BLaER1 treated with 17β-estradiol and CSF1 and Interleukin-3, amounts not matched to agents 10 nM and 100 nM (cell line): ENCODE data around the gene STK32C.

ENCODE experiments used
- H3K27ac ChIP-seq, 11 experiments: shearing (Covaris generic); formaldehyde crosslinking; 2 replicates each; pipeline ENCODE4 v1.8.1; 2022
- H3K27me3 ChIP-seq, 11 experiments: shearing (Covaris generic); formaldehyde crosslinking; 2 replicates each; pipeline ENCODE4 v1.8.1; 2022
- H3K36me3 ChIP-seq, 11 experiments: shearing (Covaris generic); formaldehyde crosslinking; 2 replicates each; pipeline ENCODE4 v1.8.1; 2022
- H3K4me1 ChIP-seq, 10 experiments: shearing (Covaris generic); formaldehyde crosslinking; 2 replicates each; pipeline ENCODE4 v1.8.1; 2022
- H3K4me2 ChIP-seq, 11 experiments: shearing (Covaris generic); formaldehyde crosslinking; 2 replicates each; pipeline ENCODE4 v1.8.1; 2022
- H3K4me3 ChIP-seq, 10 experiments: shearing (Covaris generic); formaldehyde crosslinking; 2 replicates each; pipeline ENCODE4 v1.8.1; 2022
- H3K9ac ChIP-seq, 11 experiments: shearing (Covaris generic); formaldehyde crosslinking; 2 replicates each; pipeline ENCODE4 v1.8.1; 2022
- H3K9me3 ChIP-seq, 11 experiments: shearing (Covaris generic); formaldehyde crosslinking; replicated peaks in 1 of 11; 2 replicates each; pipeline ENCODE4 v1.8.1; 2022
- H4K20me1 ChIP-seq, 11 experiments: shearing (Covaris generic); formaldehyde crosslinking; 2 replicates each; pipeline ENCODE4 v1.8.1; 2022
- Cebpa-rat ChIP-seq, 11 experiments: shearing (Covaris generic); IDR thresholded peaks; 2 replicates each; pipeline ENCODE4 v1.8.1; 2022

Gene STK32C

GRCh38 chr10:132328738-132329137, 21.0 kb upstream of the STK32C start:
- peaks cover 22 to 55% (median 39%) of the 10 kb centered on the region in 11 experiments; a peak in 17 of 22 replicates for H4K20me1 ChIP-seq
- H3K9me3 ChIP-seq: peaks cover 0 to 22% (median 4%) of the 10 kb centered on the region in 11 experiments; a peak in 12 of 22 replicates
- peaks cover 29 to 54% (median 47%) of the 10 kb centered on the region in 11 experiments for H3K36me3 ChIP-seq
- peaks cover 39 to 53% (median 42%) of the 10 kb centered on the region in 10 experiments for H3K4me1 ChIP-seq
- H3K4me3 ChIP-seq: peak overlapping the region in 6 of 10 experiments; percentile 62 to 89 (median 83); a peak in 6 of 20 replicates
- peak overlapping the region; percentile 84 to 99 (median 93) for H3K4me2 ChIP-seq
- peak overlapping the region in 2 of 11 experiments; percentile 18 to 89; a peak in 1 of 22 replicates for H3K27ac ChIP-seq
- H3K9ac ChIP-seq: peak overlapping the region in 7 of 11 experiments; percentile 29 to 90 (median 85); a peak in 7 of 22 replicates
- no peaks in the 10 kb centered on the region for H3K27me3 ChIP-seq
- no peak for TF ChIP-seq Cebpa-rat (IDR thresholded peaks at IDR 0.05)

GRCh38 chr10:132328106-132328505, 20.4 kb upstream of the STK32C start:
- H3K27ac ChIP-seq: 0 out of 22 replicates have a peak overlapping the region, but pooled peaks of 1 of the 11 experiments have one; percentile 89
- no peak for TF ChIP-seq Cebpa-rat (IDR thresholded peaks at IDR 0.05)
- H3K27me3 ChIP-seq: no peaks in the 10 kb centered on the region
- H3K4me3 ChIP-seq: no peak overlapping the region
- H3K36me3 ChIP-seq: peaks cover 35 to 60% (median 51%) of the 10 kb centered on the region in 11 experiments
- peak overlapping the region in 7 of 11 experiments; percentile 11 to 99 (median 93); a peak in 10 of 22 replicates for H3K4me2 ChIP-seq
- 0 out of 22 replicates have a peak overlapping the region, but pooled peaks of 1 of the 11 experiments have one; percentile 11 for H3K9ac ChIP-seq
- H3K9me3 ChIP-seq: peaks cover 0 to 22% (median 4%) of the 10 kb centered on the region in 11 experiments; a peak in 12 of 22 replicates
- peaks cover 35 to 53% (median 39%) of the 10 kb centered on the region in 10 experiments for H3K4me1 ChIP-seq
- peaks cover 22 to 62% (median 39%) of the 10 kb centered on the region in 11 experiments; a peak in 17 of 22 replicates for H4K20me1 ChIP-seq

DNA sequence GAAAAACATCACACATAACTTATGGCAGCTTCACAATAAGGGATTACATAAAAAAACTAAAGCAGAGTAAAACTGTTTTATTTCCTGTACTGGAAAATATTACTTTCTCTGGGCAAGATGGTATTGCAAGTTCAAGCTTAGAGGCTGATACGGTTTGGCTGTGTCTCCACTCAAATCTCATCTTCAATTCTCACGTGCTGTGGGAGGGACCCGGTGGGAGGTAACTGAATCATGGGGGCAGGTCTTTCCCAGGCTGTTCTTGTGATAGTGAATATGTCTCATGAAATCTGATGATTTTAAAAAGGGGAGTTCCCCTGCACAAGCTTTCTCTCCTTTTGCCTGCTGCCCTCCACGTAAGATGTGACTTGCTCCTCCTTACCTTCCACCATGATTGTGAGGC, 19.2 kb upstream of the STK32C start:
- no peak overlapping the region for H3K9ac ChIP-seq
- H3K27ac ChIP-seq: no peak overlapping the region
- peaks cover 0 to 22% (median 4%) of the 10 kb centered on the region in 11 experiments; a peak in 12 of 22 replicates for H3K9me3 ChIP-seq
- H3K27me3 ChIP-seq: no peaks in the 10 kb centered on the region
- peaks cover 22 to 64% (median 42%) of the 10 kb centered on the region in 11 experiments; a peak in 17 of 22 replicates for H4K20me1 ChIP-seq
- H3K4me3 ChIP-seq: no peak overlapping the region
- no peak for TF ChIP-seq Cebpa-rat (IDR thresholded peaks at IDR 0.05)
- H3K36me3 ChIP-seq: peaks cover 36 to 61% (median 51%) of the 10 kb centered on the region in 11 experiments
- H3K4me2 ChIP-seq: no peak overlapping the region
- peaks cover 28 to 55% (median 38%) of the 10 kb centered on the region in 10 experiments for H3K4me1 ChIP-seq

DNA sequence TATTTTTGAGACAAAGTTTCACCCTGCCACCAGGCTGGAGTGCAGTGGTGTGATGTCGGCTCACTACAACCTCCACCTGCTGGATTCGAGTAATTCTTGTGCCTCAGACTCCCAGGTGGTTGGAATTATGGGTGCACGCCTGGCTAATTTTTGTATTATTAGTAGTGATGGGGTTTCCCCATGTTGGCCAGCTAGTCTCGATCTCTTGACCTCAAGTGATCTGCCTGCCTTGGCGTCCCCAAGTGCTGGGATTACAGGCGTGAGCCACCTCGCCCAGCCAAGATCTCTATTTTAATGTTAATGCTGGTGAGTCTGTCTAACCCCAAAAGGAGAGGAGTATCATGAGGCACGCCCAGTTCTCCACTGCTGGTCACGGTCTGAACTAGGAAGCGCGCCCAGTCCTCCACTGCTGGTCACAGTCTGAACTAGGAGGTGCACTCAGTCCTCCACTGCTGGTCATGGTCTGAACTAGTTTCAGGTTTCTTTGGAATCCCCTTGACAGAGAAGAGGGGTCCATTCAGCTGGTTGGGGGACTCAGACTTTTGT, 18.7 kb upstream of the STK32C start:
- Histone ChIP-seq H3K27ac (no peak overlapping the region), H4K20me1 (peaks cover 22 to 64% (median 42%) of the 10 kb centered on the region in 11 experiments; a peak in 17 of 22 replicates), H3K4me1 (peaks cover 28 to 55% (median 39%) of the 10 kb centered on the region in 10 experiments), H3K4me3 (no peak overlapping the region), H3K9me3 (peaks cover 0 to 22% (median 4%) of the 10 kb centered on the region in 11 experiments; a peak in 12 of 22 replicates), H3K27me3 (no peaks in the 10 kb centered on the region), H3K36me3 (peaks cover 36 to 61% (median 51%) of the 10 kb centered on the region in 11 experiments), H3K9ac (no peak overlapping the region), H3K4me2 (no peak overlapping the region)
- TF ChIP-seq Cebpa-rat (IDR thresholded peaks at IDR 0.05): no peak

GRCh38 chr10:132324186-132324585, 16.4 kb upstream of the STK32C start:
- TF ChIP-seq Cebpa-rat (IDR thresholded peaks at IDR 0.05): no peak
- H3K4me1 ChIP-seq: peaks cover 10 to 69% (median 44%) of the 10 kb centered on the region in 10 experiments
- H3K4me2 ChIP-seq: peak overlapping the region in 1 of 11 experiments; percentile 21; a peak in 1 of 22 replicates
- no peak overlapping the region for H3K4me3 ChIP-seq
- H3K27ac ChIP-seq: no peak overlapping the region
- peaks cover 0 to 22% (median 4%) of the 10 kb centered on the region in 11 experiments; a peak in 12 of 22 replicates for H3K9me3 ChIP-seq
- H3K9ac ChIP-seq: no peak overlapping the region
- H4K20me1 ChIP-seq: peaks cover 9 to 55% (median 32%) of the 10 kb centered on the region in 11 experiments; a peak in 17 of 22 replicates
- H3K36me3 ChIP-seq: peaks cover 36 to 61% (median 51%) of the 10 kb centered on the region in 11 experiments
- H3K27me3 ChIP-seq: no peaks in the 10 kb centered on the region

DNA sequence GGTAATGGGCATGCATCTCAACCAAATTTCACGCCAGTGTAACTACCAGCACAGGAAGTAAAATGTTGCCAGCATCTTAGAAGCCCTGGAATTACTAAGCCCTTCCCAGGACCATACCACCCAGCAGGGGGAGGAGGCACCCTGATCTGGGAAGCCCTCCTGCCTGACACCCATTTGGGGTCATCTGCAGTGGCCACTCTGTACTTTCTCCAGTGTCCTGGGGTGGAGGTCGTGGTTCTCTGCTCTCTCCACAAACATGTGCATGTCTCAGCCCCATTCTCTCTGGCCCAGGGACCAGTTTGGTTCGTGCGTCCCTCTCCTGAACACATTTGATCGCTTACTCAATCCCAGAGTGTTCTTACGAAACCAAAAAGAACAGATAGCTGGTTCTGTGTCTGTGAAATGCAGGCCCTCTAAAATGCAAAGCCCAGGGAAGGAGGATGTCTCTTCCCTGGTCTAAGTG, 14.9 kb upstream of the STK32C start:
- Histone ChIP-seq H4K20me1 (peaks cover 0 to 39% (median 17%) of the 10 kb centered on the region in 11 experiments; a peak in 13 of 22 replicates), H3K27me3 (no peaks in the 10 kb centered on the region), H3K9me3 (peaks cover 0 to 18% (median 4%) of the 10 kb centered on the region in 11 experiments; a peak in 12 of 22 replicates), H3K9ac (no peak overlapping the region), H3K4me1 (peaks cover 0 to 61% (median 33%) of the 10 kb centered on the region in 10 experiments; a peak in 17 of 20 replicates), H3K4me2 (peak overlapping the region in 4 of 11 experiments; percentile 15 to 41 (median 20); a peak in 8 of 22 replicates), H3K4me3 (no peak overlapping the region), H3K36me3 (peaks cover 29 to 47% (median 39%) of the 10 kb centered on the region in 11 experiments), H3K27ac (peak overlapping the region in 2 of 11 experiments; percentile 30 to 88; a peak in 1 of 22 replicates)
- no peak for TF ChIP-seq Cebpa-rat (IDR thresholded peaks at IDR 0.05)

GRCh38 chr10:132321726-132322125, 14.0 kb upstream of the STK32C start:
- Histone ChIP-seq H4K20me1 (peaks cover 0 to 30% (median 8%) of the 10 kb centered on the region in 11 experiments; a peak in 8 of 22 replicates), H3K9ac (no peak overlapping the region), H3K27me3 (no peaks in the 10 kb centered on the region), H3K27ac (peak overlapping the region in 1 of 11 experiments; percentile 88; a peak in 1 of 22 replicates), H3K4me3 (no peak overlapping the region), H3K36me3 (peaks cover 22 to 38% (median 30%) of the 10 kb centered on the region in 11 experiments), H3K4me1 (peaks cover 0 to 60% (median 33%) of the 10 kb centered on the region in 10 experiments; a peak in 17 of 20 replicates), H3K4me2 (no peak overlapping the region; a peak in 1 of 22 replicates), H3K9me3 (peaks cover 0 to 11% (median 0%) of the 10 kb centered on the region in 11 experiments; a peak in 10 of 22 replicates)
- TF ChIP-seq Cebpa-rat (IDR thresholded peaks at IDR 0.05): no peak

DNA sequence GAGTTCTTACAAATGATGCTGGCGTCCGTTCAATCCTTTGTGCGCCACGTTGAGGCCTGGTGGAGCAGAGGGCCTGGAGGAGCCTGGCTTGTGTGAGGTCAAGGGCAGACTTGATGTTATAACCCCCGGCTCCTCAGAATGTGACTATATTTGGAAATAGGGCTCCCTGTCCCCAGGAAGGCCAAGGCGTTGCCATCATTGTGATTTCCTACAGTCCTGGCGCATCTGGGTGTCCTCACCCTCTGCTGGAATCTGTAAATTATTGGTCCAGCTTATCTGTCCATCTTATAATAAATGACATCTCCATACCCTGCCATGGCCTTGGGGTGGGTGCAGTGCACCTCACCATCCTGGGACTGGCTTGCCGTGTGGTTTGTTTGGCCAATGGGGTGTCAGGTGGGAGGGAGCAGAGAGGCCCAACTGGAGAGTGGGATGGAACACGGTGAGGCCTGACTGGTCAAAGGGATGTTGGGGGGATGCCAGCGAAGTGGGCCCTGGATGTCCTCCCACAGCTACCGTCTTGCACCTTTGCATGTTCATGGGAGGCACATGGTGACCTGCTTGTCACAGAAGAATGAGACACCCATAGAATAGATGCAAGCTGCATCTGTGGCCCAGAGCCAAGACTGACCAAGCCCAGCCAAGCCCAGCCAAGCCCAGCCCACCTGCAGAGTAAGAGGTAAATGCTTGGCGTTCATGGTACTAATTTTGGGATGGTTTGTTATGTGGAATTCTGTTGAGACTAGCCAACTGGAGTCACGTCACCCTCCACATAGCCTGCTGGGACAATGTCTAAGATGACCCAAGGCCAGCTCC, 13.1 kb upstream of the STK32C start:
- 0 out of 20 replicates have a peak overlapping the region, but pooled peaks of 1 of the 10 experiments have one; percentile 32 for H3K4me3 ChIP-seq
- peak overlapping the region in 10 of 11 experiments; percentile 0 to 85 (median 56); a peak in 16 of 22 replicates for H3K4me2 ChIP-seq
- peaks cover 0 to 21% (median 0%) of the 10 kb centered on the region in 11 experiments; a peak in 6 of 22 replicates for H4K20me1 ChIP-seq
- H3K9me3 ChIP-seq: peaks cover 0 to 4% (median 0%) of the 10 kb centered on the region in 11 experiments; a peak in 4 of 22 replicates
- TF ChIP-seq Cebpa-rat (IDR thresholded peaks at IDR 0.05): no peak
- H3K4me1 ChIP-seq: peaks cover 0 to 53% (median 32%) of the 10 kb centered on the region in 10 experiments; a peak in 17 of 20 replicates
- H3K36me3 ChIP-seq: peaks cover 17 to 29% (median 21%) of the 10 kb centered on the region in 11 experiments
- peak overlapping the region in 9 of 11 experiments; percentile 24 to 88 (median 68); a peak in 17 of 22 replicates for H3K27ac ChIP-seq
- H3K27me3 ChIP-seq: no peaks in the 10 kb centered on the region
- H3K9ac ChIP-seq: peak overlapping the region in 7 of 11 experiments; percentile 13 to 72 (median 37); a peak in 11 of 22 replicates
